Calu3 (cell line): ENCODE measurements around the gene PDGFRA. TPM values are rescaled to one million over a fixed set of nuclear protein-coding genes. Genes with fewer than 3 reads are reported as not detected.
A peak's percentile ranks its signal among the peaks of the same experiment; 100 is the strongest.

Experiments used
- BruUV-seq: library from RNA; stranded (reverse); fragments of 400-500 nt; replicated peaks from 2 replicates; lab custom pipeline; 2021; lab: Mats Ljungman, UMichigan
- CTCF ChIA-PET: fragments of 300-600 bp; sonication (Branson Sonifier 250); formaldehyde crosslinking; loops from one replicate; lab custom pipeline; 2022; ENCODE audit warnings: antibody characterized with exemption; lab: Charles Lee
- DNase-seq: peaks from one replicate; pipeline ENCODE4 v3.0.0; 2022
- H3K27ac Mint-ChIP-seq: one replicate; pipeline ENCODE4 v1.8.0; 2022; ENCODE audit warnings: mixed read lengths; ENCODE audit not compliant: unreplicated experiment
- H3K27me3 Mint-ChIP-seq: one replicate; pipeline ENCODE4 v1.8.0; 2022; ENCODE audit warnings: mixed read lengths; ENCODE audit not compliant: unreplicated experiment
- H3K36me3 Mint-ChIP-seq: one replicate; pipeline ENCODE4 v1.8.0; 2022; ENCODE audit warnings: mild to moderate bottlenecking, moderate library complexity, mixed read lengths; ENCODE audit not compliant: insufficient read depth, unreplicated experiment
- H3K4me1 Mint-ChIP-seq: one replicate; pipeline ENCODE4 v1.8.0; 2022; ENCODE audit warnings: mild to moderate bottlenecking, low read depth, mixed read lengths; ENCODE audit not compliant: unreplicated experiment
- H3K4me3 Mint-ChIP-seq: one replicate; pipeline ENCODE4 v1.8.0; 2022; ENCODE audit warnings: mild to moderate bottlenecking, low read depth, moderate library complexity, mixed read lengths; ENCODE audit not compliant: unreplicated experiment
- H3K9me3 Mint-ChIP-seq: one replicate; pipeline ENCODE4 v1.8.0; 2022; ENCODE audit warnings: low read depth, mixed read lengths; ENCODE audit not compliant: unreplicated experiment
- CTCF ChIP-seq: fragments of 200-600 bp; IDR thresholded peaks from one replicate; pipeline ENCODE4 v1.8.0; 2022; ENCODE audit warnings: antibody characterized with exemption; ENCODE audit not compliant: unreplicated experiment
- intact Hi-C: fragments of 100-400 bp; cut with micrococcal nuclease; formaldehyde crosslinking; loops from one replicate; pipeline ENCODE4 v1.10.0; 2022; ENCODE audit not compliant: unreplicated experiment
- total RNA-seq: library from RNA; stranded (reverse); gene quantifications from 2 replicates; pipeline ENCODE4 v1.2.3, GENCODE V29; 2022

The PDGFRA gene
- total RNA-seq, 1 experiment from 2014 or later, result not detected

GRCh38 chr4:54227256-54228055 lies 1.6 kb upstream of the PDGFRA start:
- CTCF ChIA-PET, result interaction anchor here (0.6 to 1.1 kb wide), 2 partner anchors 8 to 319 kb away, joined by 4 read pairs; no protein-coding TSS in a partner anchor
- Mint-ChIP-seq H3K27me3 (peaks cover 96% of the 10 kb centered on the region), H3K36me3 (peaks cover 4% of the 10 kb centered on the region), H3K9me3 (peaks cover 3% of the 10 kb centered on the region), H3K4me1 (peaks cover 21% of the 10 kb centered on the region), H3K27ac (no peak overlapping the region), H3K4me3 (peak overlapping the region; percentile 71)
- no peak for TF ChIP-seq CTCF
- intact Hi-C loops, result loop anchor here (1.0 kb wide), 1 partner anchor 319 kb away; no protein-coding TSS in a partner anchor
- no peak for DNase-seq
- no TSS peak for BruUV-seq

- peak; percentile 68 for TF ChIP-seq CTCF
- BruUV-seq, result no TSS peak
- Mint-ChIP-seq H3K27ac (no peak overlapping the region), H3K4me3 (peak overlapping the region; percentile 71), H3K9me3 (peaks cover 3% of the 10 kb centered on the region), H3K36me3 (peaks cover 4% of the 10 kb centered on the region), H3K27me3 (peaks cover 90% of the 10 kb centered on the region), H3K4me1 (peaks cover 21% of the 10 kb centered on the region)
- CTCF ChIA-PET, result interaction anchor here (0.6 to 1.1 kb wide), 2 partner anchors 9 to 320 kb away, joined by 4 read pairs; no protein-coding TSS in a partner anchor
- peak; percentile 73 for DNase-seq
- intact Hi-C loops, result loop anchor here (1.0 kb wide), 1 partner anchor 320 kb away; no protein-coding TSS in a partner anchor
These were observed 1.0 kb upstream of the PDGFRA start for GRCh38 chr4:54228056-54228527.

DNA sequence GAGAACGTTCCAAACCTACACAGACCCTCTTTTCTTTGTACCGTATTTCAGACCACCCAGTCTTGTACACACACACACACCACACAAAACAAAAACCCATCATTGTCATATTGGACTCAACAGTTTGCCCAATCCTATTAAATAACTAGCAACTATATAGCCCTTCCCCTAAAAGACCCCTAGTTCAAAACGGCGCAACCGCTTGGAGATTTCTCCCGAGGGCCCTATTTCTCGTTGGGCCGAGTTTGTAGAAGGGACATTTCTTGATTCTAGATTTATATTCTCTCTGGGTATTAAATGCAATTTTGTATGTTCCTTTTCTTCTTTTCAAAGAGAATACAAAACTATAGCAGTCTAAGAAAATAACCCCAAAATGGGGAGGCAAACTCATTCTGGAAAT lies 547 bp upstream of the PDGFRA start:
- TF ChIP-seq CTCF, result no peak
- peak overlapping the region; percentile 71 for H3K4me3 Mint-ChIP-seq
- DNase-seq, result no peak
- intact Hi-C loops, result loop anchor here (1.0 kb wide), 1 partner anchor 320 kb away; no protein-coding TSS in a partner anchor
- peaks cover 85% of the 10 kb centered on the region for H3K27me3 Mint-ChIP-seq
- peaks cover 21% of the 10 kb centered on the region for H3K4me1 Mint-ChIP-seq
- H3K27ac Mint-ChIP-seq, result no peak overlapping the region
- CTCF ChIA-PET, result no interaction called here
- no TSS peak for BruUV-seq
- peaks cover 3% of the 10 kb centered on the region for H3K9me3 Mint-ChIP-seq
- peaks cover 8% of the 10 kb centered on the region for H3K36me3 Mint-ChIP-seq

DNA sequence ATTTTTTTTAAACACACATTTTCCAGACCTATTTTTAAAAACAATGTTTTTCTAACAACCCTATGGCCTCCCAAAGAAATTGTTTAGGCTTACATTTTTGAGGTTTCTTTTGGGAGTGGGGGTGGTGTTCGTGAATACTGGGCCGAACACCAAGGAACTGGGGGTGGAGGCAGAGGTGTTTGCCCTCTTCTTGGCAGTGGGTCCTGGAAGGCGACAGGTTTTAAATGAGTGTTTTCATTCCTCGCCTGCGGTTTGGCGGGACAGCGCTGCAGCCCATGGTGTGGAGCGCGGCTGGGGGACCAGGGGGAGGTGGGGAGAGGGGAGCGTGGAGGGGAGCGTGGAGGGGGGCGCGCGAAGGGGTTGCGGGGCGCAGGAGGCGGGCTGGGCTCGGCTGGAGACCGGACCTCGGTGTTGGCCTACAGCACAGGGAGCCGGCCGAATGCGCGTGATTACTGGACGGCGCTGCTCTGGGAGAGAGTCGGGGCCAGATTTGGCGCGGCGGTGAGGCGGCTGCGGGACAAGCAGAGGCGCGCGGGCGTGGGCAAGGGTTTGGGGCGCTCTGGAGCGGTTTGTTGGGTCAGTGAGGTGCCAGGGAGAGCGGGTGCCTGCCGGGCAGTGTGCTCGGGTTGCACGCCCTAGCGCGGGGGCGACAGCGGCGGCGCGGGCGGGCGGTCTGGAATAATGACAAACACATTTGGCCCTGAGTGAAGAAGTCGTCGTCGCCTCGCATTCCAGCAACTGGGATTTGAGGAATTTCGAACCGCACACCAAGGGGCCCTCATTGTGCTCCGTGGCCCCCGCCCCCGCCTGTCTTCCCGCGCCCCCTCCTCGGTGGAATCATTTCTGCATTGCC lies 764 bp downstream of the PDGFRA start:
- intact Hi-C loops, result loop anchor here (5.0 kb wide), 4 partner anchors 523 to 1248 kb away; no protein-coding TSS in a partner anchor

More for the DNA sequence above, 764 bp downstream of the PDGFRA start:
- peaks cover 73% of the 10 kb centered on the region for H3K27me3 Mint-ChIP-seq
- no peak overlapping the region for H3K27ac Mint-ChIP-seq
- no TSS peak for BruUV-seq
- TF ChIP-seq CTCF, result no peak
- CTCF ChIA-PET, result no interaction called here
- peak overlapping the region; percentile 69 for H3K4me3 Mint-ChIP-seq
- H3K4me1 Mint-ChIP-seq, result peaks cover 21% of the 10 kb centered on the region
- H3K36me3 Mint-ChIP-seq, result peaks cover 9% of the 10 kb centered on the region
- no peaks in the 10 kb centered on the region for H3K9me3 Mint-ChIP-seq
- no peak for DNase-seq
